ENCODE data around the gene THAP2. TPM values are rescaled to one million over a fixed set of nuclear protein-coding genes. Genes with fewer than 3 reads are reported as not detected.

The THAP2 gene
- polyA plus RNA-seq, 6 donors from 2014 or later = 6.0 to 17.7 (median 12.2) TPM

- Mint-ChIP-seq H3K27me3 (no peaks in the 10 kb centered on the region), H3K27ac (no peak overlapping the region), H3K36me3 (peaks cover 0 to 6% of the 10 kb centered on the region in 2 donors), H3K4me3 (no peak overlapping the region), H3K9me3 (peaks cover 0 to 1% (median 0%) of the 10 kb centered on the region in 7 donors), H3K4me1 (no peaks in the 10 kb centered on the region)
- no peak for DNase-seq
- ATAC-seq (ENCODE audit: low read depth in 2 of 2) = no peak
These were observed 60.9 kb downstream of the THAP2 start for GRCh38 chr12:71725011-71725410.

DNA sequence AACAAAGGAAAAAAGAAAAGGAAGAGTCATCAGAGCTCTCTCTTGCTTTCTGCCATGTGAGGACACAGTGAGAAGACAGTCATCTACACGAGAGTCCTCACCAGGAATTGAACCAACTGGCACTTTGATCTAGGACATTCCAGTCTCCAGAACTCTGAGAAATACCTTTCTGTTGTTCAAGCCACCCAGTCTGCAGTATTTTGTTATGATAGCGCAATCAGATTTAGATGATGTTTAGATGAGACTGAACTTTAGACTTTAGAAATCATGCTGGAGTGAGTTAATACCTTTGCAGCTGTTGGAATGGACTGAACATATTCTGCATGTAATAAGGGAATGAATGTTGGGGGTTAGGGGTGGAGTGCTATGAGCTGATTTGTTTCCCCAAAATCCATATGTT lies 62.4 kb downstream of the THAP2 start:
- no peak for ATAC-seq (ENCODE audit: low read depth in 2 of 2)
- Mint-ChIP-seq H3K9me3 (peaks cover 0 to 4% (median 0%) of the 10 kb centered on the region in 7 donors), H3K4me3 (peak overlapping the region in 1 of 8 donors; percentile 47), H3K36me3 (peaks cover 0 to 14% of the 10 kb centered on the region in 2 donors), H3K27ac (peak overlapping the region in 1 of 6 donors; percentile 26), H3K27me3 (no peaks in the 10 kb centered on the region), H3K4me1 (no peaks in the 10 kb centered on the region)
- DNase-seq = no peak

DNA sequence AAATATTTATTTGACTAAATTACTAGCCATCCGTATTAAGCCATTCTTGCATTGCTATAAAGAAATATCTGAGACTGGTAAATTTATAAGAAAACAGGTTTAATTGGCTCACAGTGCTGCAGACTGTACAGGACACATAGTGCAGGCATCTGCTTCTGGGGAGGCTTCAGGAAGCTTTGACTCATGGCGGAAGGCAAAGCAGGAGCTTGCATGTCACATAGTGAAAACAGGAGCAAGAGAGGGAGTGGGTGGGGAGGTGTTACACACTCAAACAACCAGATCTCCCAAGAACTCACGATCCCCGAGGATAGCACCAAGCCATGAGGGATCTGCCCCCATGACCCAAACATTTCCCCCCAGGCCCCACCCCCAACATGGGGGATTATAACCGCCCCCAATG lies 63.9 kb downstream of the THAP2 start:
- Mint-ChIP-seq H3K36me3 (peaks cover 0 to 15% of the 10 kb centered on the region in 2 donors), H3K4me3 (no peak overlapping the region), H3K9me3 (peaks cover 0 to 4% (median 0%) of the 10 kb centered on the region in 7 donors), H3K27ac (peak overlapping the region in 1 of 6 donors; percentile 52), H3K4me1 (no peaks in the 10 kb centered on the region), H3K27me3 (no peaks in the 10 kb centered on the region)
- DNase-seq = no peak
- no peak for ATAC-seq (ENCODE audit: low read depth in 2 of 2)

Other genes with a start within 250 kb of the THAP2 start
- not detected for gene LGR5, start 224.5 kb upstream of the THAP2 start, polyA plus RNA-seq (ENCODE audit: low read depth in 6 of 6)
- gene ZFC3H1, start 453 bp upstream of the THAP2 start, polyA plus RNA-seq (ENCODE audit: low read depth in 6 of 6) = 10 to 100 TPM; 22.9 to 46.9 (median 38.3) TPM
- 100 to 1,000 TPM; 166 to 231 (median 193) TPM for gene TMEM19, start 21.8 kb downstream of the THAP2 start, polyA plus RNA-seq (ENCODE audit: low read depth in 6 of 6)
- 10 to 100 TPM; 33.1 to 61.4 (median 37.1) TPM for gene RAB21, start 90.6 kb downstream of the THAP2 start, polyA plus RNA-seq (ENCODE audit: low read depth in 6 of 6)
- 10 to 100 TPM; 34.0 to 46.3 (median 41.0) TPM for gene TBC1D15, start 175.5 kb downstream of the THAP2 start, polyA plus RNA-seq (ENCODE audit: low read depth in 6 of 6)

Data from naive B cell (primary cell).